PC-9 (cell line): ENCODE measurements around the gene CEP112. TPM values are rescaled to one million over a fixed set of nuclear protein-coding genes. Genes with fewer than 3 reads are reported as not detected.

Experiments
- BruUV-seq: library from RNA; stranded (reverse); fragments of 400-500 nt; replicated peaks from 2 replicates; lab custom pipeline; 2021; lab: Mats Ljungman, UMichigan
- CTCF ChIA-PET: fragments of 300-600 bp; sonication (Branson Sonifier 250); formaldehyde crosslinking; loops from one replicate; lab custom pipeline; 2022; ENCODE audit warnings: antibody characterized with exemption; lab: Charles Lee
- POLR2A ChIA-PET: fragments of 300-600 bp; sonication (Branson Sonifier 250); formaldehyde crosslinking; loops from one replicate; lab custom pipeline; 2022; ENCODE audit warnings: antibody characterized with exemption; ENCODE audit not compliant: unreplicated experiment; lab: Charles Lee
- DNase-seq, 2 experiments: peaks; one replicate each; pipeline versions ENCODE4 v3.0.0 to v3.0.0-alpha.2; 2015 to 2022; ENCODE audit warnings: mixed read lengths in 1 of 2
- H2AFZ ChIP-seq: fragments of 200-600 bp; sonication (generic); 2 replicates; pipeline ENCODE4 v1.8.1; 2017; ENCODE audit warnings: antibody characterized with exemption
- H3F3A ChIP-seq: fragments of 200-600 bp; sonication (generic); 2 replicates; pipeline ENCODE4 v1.8.1; 2017; ENCODE audit warnings: antibody characterized with exemption, mild to moderate bottlenecking, low read depth; ENCODE audit not compliant: insufficient read depth
- H3K27ac ChIP-seq: fragments of 200-600 bp; sonication (generic); 2 replicates; pipeline ENCODE4 v1.6.1; 2016; ENCODE audit warnings: mixed run types
- H3K27me3 ChIP-seq: fragments of 200-600 bp; sonication (generic); 2 replicates; pipeline ENCODE4 v1.6.1; 2016; ENCODE audit warnings: low read depth, mixed run types; ENCODE audit not compliant: insufficient read depth
- H3K36me3 ChIP-seq: fragments of 200-600 bp; sonication (generic); 2 replicates; pipeline ENCODE4 v1.6.1; 2016; ENCODE audit warnings: low read depth, mixed run types
- H3K4me1 ChIP-seq: fragments of 200-600 bp; sonication (generic); replicated peaks from 2 replicates; pipeline ENCODE4 v1.6.1; 2016; ENCODE audit warnings: mixed run types; ENCODE audit not compliant: insufficient read depth
- H3K4me2 ChIP-seq: fragments of 200-600 bp; sonication (generic); 2 replicates; pipeline ENCODE4 v1.6.1; 2017; ENCODE audit warnings: mixed run types
- H3K4me3 ChIP-seq: fragments of 200-600 bp; sonication (generic); 2 replicates; pipeline ENCODE4 v1.6.1; 2016; ENCODE audit warnings: mixed run types
- H3K79me2 ChIP-seq: fragments of 200-600 bp; sonication (generic); 2 replicates; pipeline ENCODE4 v1.6.1; 2017; ENCODE audit warnings: low read depth, mixed run types
- H3K9me2 ChIP-seq: fragments of 200-600 bp; sonication (generic); 2 replicates; pipeline ENCODE4 v1.8.1; 2017; ENCODE audit warnings: mild to moderate bottlenecking; ENCODE audit not compliant: insufficient read depth
- H3K9me3 ChIP-seq: fragments of 200-600 bp; sonication (generic); 2 replicates; pipeline ENCODE4 v1.8.1; 2016; ENCODE audit warnings: low read depth; ENCODE audit not compliant: insufficient read depth
- H4K20me1 ChIP-seq: fragments of 200-600 bp; sonication (generic); 2 replicates; pipeline ENCODE4 v1.8.1; 2017; ENCODE audit not compliant: insufficient read depth
- CTCF ChIP-seq: fragments of 200-600 bp; sonication (generic); conservative IDR thresholded peaks from 2 replicates; pipeline ENCODE4 v1.6.1; 2017; ENCODE audit warnings: mixed run types, antibody characterized with exemption, mild to moderate bottlenecking, moderate library complexity
- EZH2 ChIP-seq: fragments of 200-600 bp; sonication (generic); IDR thresholded peaks from 2 replicates; pipeline ENCODE4 v1.8.0; 2017; ENCODE audit warnings: antibody characterized with exemption, low read depth
- intact Hi-C: fragments of 100-400 bp; cut with micrococcal nuclease; formaldehyde crosslinking; loops from one replicate; pipeline ENCODE4 v1.10.0; 2022; ENCODE audit not compliant: unreplicated experiment
- total RNA-seq: library from RNA; stranded (reverse); gene quantifications from 2 replicates; pipeline ENCODE4 v1.2.3, GENCODE V29; 2021

CEP112 gene
- total RNA-seq, 1 experiment from 2014 or later = 4.3 TPM

- CTCF ChIA-PET = no interaction called here
- intact Hi-C loops = no loop called here
- H3K9me3 ChIP-seq = no peaks in the 10 kb centered on the region
- H4K20me1 ChIP-seq = no peaks in the 10 kb centered on the region
- BruUV-seq = no TSS peak
- no peak for DNase-seq
- no peaks in the 10 kb centered on the region for H3K27me3 ChIP-seq
- no peak overlapping the region for H3K4me2 ChIP-seq
- no peaks in the 10 kb centered on the region for H3K9me2 ChIP-seq
- H3K4me3 ChIP-seq = no peak overlapping the region
- H2AFZ ChIP-seq = no peak overlapping the region
- no peak overlapping the region for H3K27ac ChIP-seq
- POLR2A ChIA-PET = no interaction called here
- peaks cover 5% of the 10 kb centered on the region for H3F3A ChIP-seq
- no peaks in the 10 kb centered on the region for H3K79me2 ChIP-seq
- no peak for TF ChIP-seq CTCF
- TF ChIP-seq EZH2 = no peak
- H3K36me3 ChIP-seq = no peaks in the 10 kb centered on the region
- peaks cover 20% of the 10 kb centered on the region for H3K4me1 ChIP-seq
Measured at GRCh38 chr17:65754630-65755029, 437.3 kb downstream of the CEP112 start.

- TF ChIP-seq CTCF (no peak), EZH2 (no peak)
- no peaks in the 10 kb centered on the region for H3K36me3 ChIP-seq
- no peak for DNase-seq
- intact Hi-C loops = no loop called here
- H3K9me3 ChIP-seq = no peaks in the 10 kb centered on the region
- H3K27me3 ChIP-seq = no peaks in the 10 kb centered on the region
- H3K9me2 ChIP-seq = no peaks in the 10 kb centered on the region
- no peaks in the 10 kb centered on the region for H4K20me1 ChIP-seq
- peaks cover 22% of the 10 kb centered on the region for H3K4me1 ChIP-seq
- ChIA-PET CTCF (no interaction called here), POLR2A (no interaction called here)
- BruUV-seq = no TSS peak
- H3F3A ChIP-seq = peaks cover 5% of the 10 kb centered on the region
- no peak overlapping the region for H2AFZ ChIP-seq
- H3K27ac ChIP-seq = no peak overlapping the region
- no peak overlapping the region for H3K4me3 ChIP-seq
- H3K4me2 ChIP-seq = no peak overlapping the region
- no peaks in the 10 kb centered on the region for H3K79me2 ChIP-seq
Measured at GRCh38 chr17:65754081-65754480, 437.9 kb downstream of the CEP112 start.

- H3K27me3 ChIP-seq = no peaks in the 10 kb centered on the region
- H3K4me1 ChIP-seq = peaks cover 29% of the 10 kb centered on the region
- no peak overlapping the region for H3K27ac ChIP-seq
- no peak overlapping the region for H2AFZ ChIP-seq
- no peak for DNase-seq
- H3K9me2 ChIP-seq = no peaks in the 10 kb centered on the region
- ChIA-PET POLR2A (no interaction called here), CTCF (no interaction called here)
- H3K4me2 ChIP-seq = no peak overlapping the region
- intact Hi-C loops = no loop called here
- TF ChIP-seq EZH2 (no peak), CTCF (no peak)
- H3K79me2 ChIP-seq = no peaks in the 10 kb centered on the region
- H3K9me3 ChIP-seq = no peaks in the 10 kb centered on the region
- no TSS peak for BruUV-seq
- H3F3A ChIP-seq = peaks cover 5% of the 10 kb centered on the region
- no peaks in the 10 kb centered on the region for H3K36me3 ChIP-seq
- no peak overlapping the region for H3K4me3 ChIP-seq
- no peaks in the 10 kb centered on the region for H4K20me1 ChIP-seq
Measured at GRCh38 chr17:65753348-65753747, 438.6 kb downstream of the CEP112 start.
